Measurements from ENCODE around the gene PEX14. TPM values are rescaled to one million over a fixed set of nuclear protein-coding genes. Genes with fewer than 3 reads are reported as not detected.

PEX14 gene
- total RNA-seq, 1 experiment from 2014 or later = 9.1 TPM

DNA sequence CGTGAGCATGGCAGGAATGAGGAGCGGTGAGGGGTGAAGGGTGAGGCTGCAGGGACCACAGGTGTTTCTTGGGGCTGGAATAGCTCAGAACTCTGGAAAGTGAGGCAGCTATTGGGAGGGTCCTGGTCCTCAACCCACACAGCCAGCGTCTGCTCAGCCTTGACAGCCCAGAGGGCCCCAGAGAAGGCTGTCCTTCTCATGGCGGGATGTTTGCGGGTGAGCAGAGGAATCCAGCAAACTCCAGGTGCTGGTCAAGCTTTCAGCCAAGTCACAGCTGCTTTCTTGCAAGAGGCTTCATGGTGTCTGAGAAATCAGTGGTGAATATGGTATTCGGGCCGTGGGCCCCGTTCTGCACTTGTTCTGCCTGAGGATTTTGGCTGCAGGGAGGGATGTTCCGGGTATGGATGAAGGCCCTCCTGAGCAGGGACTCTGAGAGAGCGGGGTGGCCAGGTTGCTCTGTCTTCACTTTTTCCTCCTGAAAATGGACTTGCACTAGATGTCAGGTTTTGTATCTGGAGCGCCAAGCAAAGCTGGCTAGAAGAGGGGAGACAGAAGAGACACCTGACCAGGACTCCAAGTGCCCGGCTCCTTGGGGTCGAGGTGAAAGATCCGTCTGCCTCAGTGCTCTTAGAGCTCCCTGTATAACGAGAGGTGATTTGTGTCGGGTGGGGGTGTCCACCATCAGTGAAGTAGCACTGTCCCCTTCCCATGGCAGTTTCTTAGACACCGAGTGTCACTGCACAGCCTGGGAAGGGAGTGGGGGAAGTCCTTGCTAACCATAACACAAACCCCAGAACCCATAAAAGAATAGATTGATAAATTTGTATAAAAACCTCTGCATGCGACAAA is 139.9 kb downstream of the PEX14 start:
- H3K4me1 ChIP-seq (ENCODE audit: low read length) = peaks cover 5% of the 10 kb centered on the region; the same call in 1 of the 2 replicates
- no peaks in the 10 kb centered on the region for H3K27me3 ChIP-seq (ENCODE audit: low read length)
- H3K9ac ChIP-seq (ENCODE audit: low read length) = no peak overlapping the region
- H3K27ac ChIP-seq (ENCODE audit: low read length) = no peak overlapping the region
- no peak overlapping the region for H2AFZ ChIP-seq (ENCODE audit: low read length)
- H3K9me2 ChIP-seq (replicated peaks; ENCODE audit: insufficient read depth, low read length) = no peaks in the 10 kb centered on the region
- H3K4me2 ChIP-seq (ENCODE audit: low read depth, low read length, poor library complexity, severe bottlenecking) = no peak overlapping the region
- no peaks in the 10 kb centered on the region for H4K20me1 ChIP-seq (ENCODE audit: insufficient read depth, low read depth, low read length)
- DNase-seq = no peak
- H3K79me2 ChIP-seq (ENCODE audit: low read length) = 0 out of 2 replicates have a peak, but pooled peaks cover 7% of the 10 kb centered on the region
- H3K36me3 ChIP-seq (ENCODE audit: insufficient read depth, low read length) = no peaks in the 10 kb centered on the region
- no peaks in the 10 kb centered on the region for H3K9me3 ChIP-seq (ENCODE audit: low read length)
- H3K4me3 ChIP-seq (ENCODE audit: low read length) = no peak overlapping the region

DNA sequence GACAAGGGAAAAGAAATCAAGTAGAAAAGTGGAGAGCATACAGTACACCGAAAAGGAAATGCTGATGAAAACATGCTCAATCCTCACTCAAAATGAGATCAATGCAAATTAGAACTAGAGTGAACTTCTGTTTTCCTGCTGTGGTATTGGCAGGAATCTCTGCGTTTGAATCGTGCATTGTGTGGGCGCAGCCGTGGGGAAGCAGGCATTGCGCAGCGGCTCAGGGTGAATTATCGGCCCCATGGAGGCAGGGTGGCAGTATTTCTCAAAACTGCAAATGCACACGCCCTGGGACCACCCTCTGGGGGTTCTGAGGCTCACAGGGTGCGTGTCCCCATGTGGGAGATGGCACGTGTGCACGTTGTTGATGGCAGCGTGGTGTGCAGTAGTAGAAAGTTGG is 140.6 kb downstream of the PEX14 start:
- no peak overlapping the region for H2AFZ ChIP-seq (ENCODE audit: low read length)
- no peaks in the 10 kb centered on the region for H4K20me1 ChIP-seq (ENCODE audit: insufficient read depth, low read depth, low read length)
- H3K9me3 ChIP-seq (ENCODE audit: low read length) = no peaks in the 10 kb centered on the region
- no peak overlapping the region for H3K4me3 ChIP-seq (ENCODE audit: low read length)
- H3K4me1 ChIP-seq (ENCODE audit: low read length) = peaks cover 5% of the 10 kb centered on the region; the same call in 1 of the 2 replicates
- H3K9me2 ChIP-seq (replicated peaks; ENCODE audit: insufficient read depth, low read length) = no peaks in the 10 kb centered on the region
- H3K36me3 ChIP-seq (ENCODE audit: insufficient read depth, low read length) = no peaks in the 10 kb centered on the region
- no peak overlapping the region for H3K27ac ChIP-seq (ENCODE audit: low read length)
- H3K27me3 ChIP-seq (ENCODE audit: low read length) = no peaks in the 10 kb centered on the region
- no peak overlapping the region for H3K4me2 ChIP-seq (ENCODE audit: low read depth, low read length, poor library complexity, severe bottlenecking)
- H3K9ac ChIP-seq (ENCODE audit: low read length) = no peak overlapping the region
- H3K79me2 ChIP-seq (ENCODE audit: low read length) = 0 out of 2 replicates have a peak, but pooled peaks cover 7% of the 10 kb centered on the region
- no peak for DNase-seq

DNA sequence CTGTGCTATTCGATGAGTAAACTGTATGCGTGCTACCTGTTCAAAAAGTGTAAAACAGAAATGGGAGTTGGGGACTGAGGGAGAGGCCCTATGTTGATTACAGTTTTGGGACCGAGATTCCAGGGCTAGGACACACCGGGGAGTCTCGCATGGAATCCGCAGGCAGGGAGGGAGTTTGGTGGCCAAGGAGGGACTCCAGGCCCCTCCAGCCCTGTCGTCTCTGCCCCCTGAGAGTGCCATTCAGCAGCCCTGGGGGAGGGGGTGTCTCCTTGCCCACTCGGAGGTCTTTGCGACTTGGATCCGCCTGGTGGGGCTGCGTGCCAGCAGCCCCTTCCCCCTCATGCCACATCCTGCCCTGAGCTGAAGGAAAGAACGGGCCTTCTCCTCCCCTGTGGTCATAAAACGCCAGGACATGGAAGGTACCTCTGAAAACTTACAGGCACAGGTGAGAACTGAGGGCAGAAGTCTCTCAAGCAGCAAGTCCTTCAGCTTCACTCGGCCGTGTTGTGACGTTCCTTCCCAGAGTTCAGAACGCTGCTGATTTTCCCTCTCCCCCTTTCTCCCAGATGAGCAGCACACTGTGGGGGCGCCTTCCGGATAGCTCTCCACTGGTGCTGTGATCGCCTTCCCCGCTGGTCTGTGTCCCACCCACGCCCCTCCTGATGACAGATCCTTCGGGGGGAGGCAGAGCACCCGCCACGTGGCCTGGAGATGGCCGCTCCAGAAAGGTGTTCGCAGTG is 141.4 kb downstream of the PEX14 start:
- H3K79me2 ChIP-seq (ENCODE audit: low read length) = 0 out of 2 replicates have a peak, but pooled peaks cover 7% of the 10 kb centered on the region
- no peak overlapping the region for H3K4me3 ChIP-seq (ENCODE audit: low read length)
- H3K9me3 ChIP-seq (ENCODE audit: low read length) = no peaks in the 10 kb centered on the region
- peaks cover 5% of the 10 kb centered on the region; the same call in 1 of the 2 replicates for H3K4me1 ChIP-seq (ENCODE audit: low read length)
- H4K20me1 ChIP-seq (ENCODE audit: insufficient read depth, low read depth, low read length) = no peaks in the 10 kb centered on the region
- no peak overlapping the region for H3K27ac ChIP-seq (ENCODE audit: low read length)
- no peak for DNase-seq
- no peak overlapping the region for H3K9ac ChIP-seq (ENCODE audit: low read length)
- H3K27me3 ChIP-seq (ENCODE audit: low read length) = no peaks in the 10 kb centered on the region
- H3K4me2 ChIP-seq (ENCODE audit: low read depth, low read length, poor library complexity, severe bottlenecking) = no peak overlapping the region
- no peak overlapping the region for H2AFZ ChIP-seq (ENCODE audit: low read length)
- no peaks in the 10 kb centered on the region for H3K9me2 ChIP-seq (replicated peaks; ENCODE audit: insufficient read depth, low read length)
- H3K36me3 ChIP-seq (ENCODE audit: insufficient read depth, low read length) = no peaks in the 10 kb centered on the region

DNA sequence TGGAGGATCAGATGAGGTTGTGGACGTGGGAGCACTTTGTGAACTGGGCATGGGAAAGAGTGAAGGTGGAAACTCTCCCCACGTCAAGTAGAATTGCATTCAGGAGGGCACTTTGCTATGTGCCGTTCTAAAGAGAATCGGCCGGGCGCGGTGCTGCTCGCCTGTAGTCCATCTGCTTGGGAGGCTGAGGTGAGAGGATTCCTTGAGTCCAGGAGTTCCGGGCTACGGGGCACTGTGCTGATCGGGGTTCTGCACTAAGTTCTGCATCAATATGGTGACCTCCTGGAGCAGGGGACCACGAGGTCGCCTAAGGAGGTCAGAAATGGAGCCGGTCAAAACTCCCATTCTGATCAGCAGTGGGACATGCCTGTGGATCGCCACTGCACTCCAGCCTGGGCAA is 141.9 kb downstream of the PEX14 start:
- H3K4me2 ChIP-seq (ENCODE audit: low read depth, low read length, poor library complexity, severe bottlenecking) = no peak overlapping the region

DNA sequence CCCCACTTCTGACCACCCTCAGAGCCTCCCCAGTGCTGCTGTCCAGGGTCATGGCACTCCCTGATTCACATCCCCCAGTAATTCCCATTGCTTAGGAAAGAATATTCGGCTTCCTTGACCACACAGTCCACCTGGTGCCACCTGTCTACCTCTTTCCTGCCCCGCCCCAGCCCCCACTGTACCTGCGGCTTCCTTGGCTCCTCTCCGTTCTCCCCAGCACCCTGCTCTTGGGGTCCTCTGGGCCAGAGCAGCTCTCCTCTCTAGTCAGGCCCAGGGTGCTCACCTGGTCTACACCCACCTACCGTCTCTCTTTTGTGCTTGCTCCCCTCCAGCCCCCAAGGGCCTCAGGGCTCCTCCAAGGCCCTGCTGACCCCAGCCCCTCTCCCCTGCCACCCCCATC is 142.6 kb downstream of the PEX14 start:
- Histone ChIP-seq H3K36me3 (ENCODE audit: insufficient read depth, low read length) (no peaks in the 10 kb centered on the region), H3K79me2 (ENCODE audit: low read length) (0 out of 2 replicates have a peak, but pooled peaks cover 4% of the 10 kb centered on the region), H4K20me1 (ENCODE audit: insufficient read depth, low read depth, low read length) (no peaks in the 10 kb centered on the region), H3K9ac (ENCODE audit: low read length) (no peak overlapping the region), H3K9me3 (ENCODE audit: low read length) (no peaks in the 10 kb centered on the region), H3K27me3 (ENCODE audit: low read length) (no peaks in the 10 kb centered on the region), H3K4me3 (ENCODE audit: low read length) (no peak overlapping the region), H3K27ac (ENCODE audit: low read length) (no peak overlapping the region), H3K4me2 (ENCODE audit: low read depth, low read length, poor library complexity, severe bottlenecking) (no peak overlapping the region), H3K4me1 (ENCODE audit: low read length) (peaks cover 5% of the 10 kb centered on the region; the same call in 1 of the 2 replicates), H3K9me2 (replicated peaks; ENCODE audit: insufficient read depth, low read length) (no peaks in the 10 kb centered on the region), H2AFZ (ENCODE audit: low read length) (no peak overlapping the region)
- DNase-seq = no peak

More for the DNA sequence above, 141.9 kb downstream of the PEX14 start:
- Histone ChIP-seq H3K9me2 (replicated peaks; ENCODE audit: insufficient read depth, low read length) (no peaks in the 10 kb centered on the region), H3K9ac (ENCODE audit: low read length) (no peak overlapping the region), H3K79me2 (ENCODE audit: low read length) (0 out of 2 replicates have a peak, but pooled peaks cover 7% of the 10 kb centered on the region), H4K20me1 (ENCODE audit: insufficient read depth, low read depth, low read length) (no peaks in the 10 kb centered on the region), H3K27me3 (ENCODE audit: low read length) (no peaks in the 10 kb centered on the region), H2AFZ (ENCODE audit: low read length) (no peak overlapping the region), H3K9me3 (ENCODE audit: low read length) (no peaks in the 10 kb centered on the region), H3K4me1 (ENCODE audit: low read length) (peaks cover 5% of the 10 kb centered on the region; the same call in 1 of the 2 replicates), H3K36me3 (ENCODE audit: insufficient read depth, low read length) (no peaks in the 10 kb centered on the region), H3K4me3 (ENCODE audit: low read length) (no peak overlapping the region), H3K27ac (ENCODE audit: low read length) (no peak overlapping the region)
- no peak for DNase-seq

DNA sequence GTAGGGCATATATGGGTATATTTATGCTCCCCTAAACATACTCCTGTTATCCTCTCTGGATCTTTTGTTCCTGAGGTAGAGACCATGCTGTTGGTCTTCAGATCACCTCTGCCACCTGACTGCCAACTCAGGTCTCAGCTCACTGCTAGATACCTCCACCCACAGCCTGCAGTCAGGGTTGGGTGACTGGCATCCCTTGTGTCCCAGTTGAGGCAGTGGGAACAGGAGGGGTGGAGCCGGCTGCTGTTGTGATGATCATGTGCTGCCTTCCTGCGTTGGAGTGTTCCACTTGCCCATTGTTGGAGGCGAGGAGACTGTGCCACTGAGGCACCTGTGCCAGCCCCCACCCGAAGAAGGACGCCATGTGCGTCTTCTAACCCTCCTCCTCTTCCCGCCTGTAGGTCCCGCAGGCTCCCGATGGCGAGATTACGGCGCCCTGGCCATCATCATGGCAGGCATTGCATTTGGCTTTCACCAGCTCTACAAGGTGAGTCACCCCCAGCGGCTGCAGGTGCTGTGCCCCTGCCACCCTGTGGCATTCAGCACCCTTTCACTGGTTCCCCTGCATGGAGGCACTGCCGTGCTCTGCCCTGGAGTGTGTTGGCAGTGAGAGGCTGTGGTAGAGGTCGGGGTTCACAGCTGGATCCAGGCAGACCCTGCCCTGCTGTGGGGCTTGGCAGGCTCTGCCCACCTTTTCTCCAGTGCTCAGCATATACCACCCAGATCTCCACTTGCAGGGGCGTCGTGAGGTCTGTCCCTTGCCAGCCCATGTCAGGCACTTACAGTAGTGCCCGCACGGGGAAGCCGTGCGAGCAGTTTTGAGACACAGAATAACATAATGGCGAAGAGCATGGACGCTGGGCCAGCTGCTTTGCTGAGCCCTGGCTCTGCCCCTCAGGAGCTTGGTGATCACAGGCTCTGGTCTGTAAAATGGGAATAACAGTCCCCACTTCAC is 143.5 kb downstream of the PEX14 start:
- H2AFZ ChIP-seq (ENCODE audit: low read length) = no peak overlapping the region
- no peak for DNase-seq
- no peaks in the 10 kb centered on the region for H3K9me3 ChIP-seq (ENCODE audit: low read length)
- no peak overlapping the region for H3K4me2 ChIP-seq (ENCODE audit: low read depth, low read length, poor library complexity, severe bottlenecking)
- no peaks in the 10 kb centered on the region for H4K20me1 ChIP-seq (ENCODE audit: insufficient read depth, low read depth, low read length)
- no peak overlapping the region for H3K4me3 ChIP-seq (ENCODE audit: low read length)
- H3K27ac ChIP-seq (ENCODE audit: low read length) = no peak overlapping the region
- no peaks in the 10 kb centered on the region for H3K36me3 ChIP-seq (ENCODE audit: insufficient read depth, low read length)
- peaks cover 5% of the 10 kb centered on the region; the same call in 1 of the 2 replicates for H3K4me1 ChIP-seq (ENCODE audit: low read length)
- H3K9me2 ChIP-seq (replicated peaks; ENCODE audit: insufficient read depth, low read length) = no peaks in the 10 kb centered on the region
- H3K79me2 ChIP-seq (ENCODE audit: low read length) = no peaks in the 10 kb centered on the region
- H3K9ac ChIP-seq (ENCODE audit: low read length) = no peak overlapping the region
- no peaks in the 10 kb centered on the region for H3K27me3 ChIP-seq (ENCODE audit: low read length)

DNA sequence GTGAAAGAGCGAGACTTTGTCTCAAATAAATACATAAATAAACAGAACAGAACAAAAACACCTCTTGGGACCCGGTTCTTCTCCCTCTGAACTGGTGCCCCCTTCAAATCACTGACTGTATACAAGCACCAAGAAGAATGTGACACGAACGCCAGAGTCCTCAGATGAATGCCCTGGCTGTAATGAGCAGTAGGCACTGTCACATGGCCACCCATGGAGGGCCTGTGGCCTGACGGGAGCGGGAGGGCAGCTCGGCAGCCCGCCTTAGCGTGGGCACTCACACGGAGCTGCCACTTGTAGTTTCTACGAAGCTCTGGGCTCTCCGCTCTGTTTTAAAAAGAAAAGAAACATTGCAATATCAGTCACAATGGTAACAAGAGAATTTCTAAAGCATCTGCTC is 146.0 kb downstream of the PEX14 start:
- Histone ChIP-seq H3K4me3 (ENCODE audit: low read length) (no peak overlapping the region), H4K20me1 (ENCODE audit: insufficient read depth, low read depth, low read length) (no peaks in the 10 kb centered on the region), H3K4me1 (ENCODE audit: low read length) (no peaks in the 10 kb centered on the region), H3K36me3 (ENCODE audit: insufficient read depth, low read length) (no peaks in the 10 kb centered on the region), H3K27me3 (ENCODE audit: low read length) (no peaks in the 10 kb centered on the region), H3K4me2 (ENCODE audit: low read depth, low read length, poor library complexity, severe bottlenecking) (no peak overlapping the region), H3K9me3 (ENCODE audit: low read length) (no peaks in the 10 kb centered on the region), H3K79me2 (ENCODE audit: low read length) (no peaks in the 10 kb centered on the region), H3K9me2 (replicated peaks; ENCODE audit: insufficient read depth, low read length) (no peaks in the 10 kb centered on the region), H2AFZ (ENCODE audit: low read length) (no peak overlapping the region), H3K9ac (ENCODE audit: low read length) (no peak overlapping the region), H3K27ac (ENCODE audit: low read length) (no peak overlapping the region)
- no peak for DNase-seq

All from Karpas-422 (cell line).